Measurements from ENCODE around the gene MAST4. TPM values are rescaled to one million over a fixed set of nuclear protein-coding genes. Genes with fewer than 3 reads are reported as not detected.

The MAST4 gene
- total RNA-seq, 1 donor: 23.2 TPM

- no peak overlapping the region for H3K4me3 ChIP-seq (ENCODE audit: low read depth, low read length)
- TF ChIP-seq, protein P1, sequence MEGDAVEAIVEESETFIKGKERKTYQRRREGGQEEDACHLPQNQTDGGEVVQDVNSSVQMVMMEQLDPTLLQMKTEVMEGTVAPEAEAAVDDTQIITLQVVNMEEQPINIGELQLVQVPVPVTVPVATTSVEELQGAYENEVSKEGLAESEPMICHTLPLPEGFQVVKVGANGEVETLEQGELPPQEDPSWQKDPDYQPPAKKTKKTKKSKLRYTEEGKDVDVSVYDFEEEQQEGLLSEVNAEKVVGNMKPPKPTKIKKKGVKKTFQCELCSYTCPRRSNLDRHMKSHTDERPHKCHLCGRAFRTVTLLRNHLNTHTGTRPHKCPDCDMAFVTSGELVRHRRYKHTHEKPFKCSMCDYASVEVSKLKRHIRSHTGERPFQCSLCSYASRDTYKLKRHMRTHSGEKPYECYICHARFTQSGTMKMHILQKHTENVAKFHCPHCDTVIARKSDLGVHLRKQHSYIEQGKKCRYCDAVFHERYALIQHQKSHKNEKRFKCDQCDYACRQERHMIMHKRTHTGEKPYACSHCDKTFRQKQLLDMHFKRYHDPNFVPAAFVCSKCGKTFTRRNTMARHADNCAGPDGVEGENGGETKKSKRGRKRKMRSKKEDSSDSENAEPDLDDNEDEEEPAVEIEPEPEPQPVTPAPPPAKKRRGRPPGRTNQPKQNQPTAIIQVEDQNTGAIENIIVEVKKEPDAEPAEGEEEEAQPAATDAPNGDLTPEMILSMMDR (IDR thresholded peaks at IDR 0.05; ENCODE audit: insufficient read depth, low read length): no peak
- DNase-seq (ENCODE audit: low read depth): peak; percentile 43
These were observed 424.0 kb downstream of the MAST4 start for GRCh38 chr5:67020096-67020615.

DNA sequence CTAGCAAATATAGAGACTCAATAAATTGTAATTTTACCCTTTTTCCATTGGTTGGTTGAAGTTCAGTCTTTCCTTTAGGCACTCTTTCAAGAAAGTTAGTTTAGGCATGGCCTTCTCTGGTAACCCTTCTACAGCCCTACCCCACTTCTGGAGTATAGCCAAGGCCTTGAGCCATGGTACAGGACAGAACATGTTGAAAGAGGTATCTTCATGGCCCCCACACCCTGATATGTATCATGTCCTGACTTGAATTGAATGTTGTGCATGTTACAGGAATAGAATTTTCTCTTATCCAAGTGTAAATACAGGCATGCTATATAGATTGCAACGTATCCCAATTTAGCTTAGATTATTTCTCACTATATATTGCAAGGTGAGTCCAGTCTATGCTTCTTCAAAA lies 424.8 kb downstream of the MAST4 start:
- TF ChIP-seq, protein P1 (IDR thresholded peaks at IDR 0.05; ENCODE audit: insufficient read depth, low read length): no peak
- H3K4me3 ChIP-seq (ENCODE audit: low read depth, low read length): no peak overlapping the region
- DNase-seq (ENCODE audit: low read depth): no peak

- TF ChIP-seq, protein P1 (IDR thresholded peaks at IDR 0.05; ENCODE audit: insufficient read depth, low read length): no peak
- no peak for DNase-seq (ENCODE audit: low read depth)
- no peak overlapping the region for H3K4me3 ChIP-seq (ENCODE audit: low read depth, low read length)
These were observed 425.3 kb downstream of the MAST4 start for GRCh38 chr5:67021521-67021920.

GRCh38 chr5:67021962-67022361 lies 425.8 kb downstream of the MAST4 start:
- no peak overlapping the region for H3K4me3 ChIP-seq (ENCODE audit: low read depth, low read length)
- DNase-seq (ENCODE audit: low read depth): peak; percentile 71
- TF ChIP-seq, protein P1 (IDR thresholded peaks at IDR 0.05; ENCODE audit: insufficient read depth, low read length): no peak

GRCh38 chr5:67025457-67025856 lies 429.3 kb downstream of the MAST4 start:
- no peak overlapping the region for H3K4me3 ChIP-seq (ENCODE audit: low read depth, low read length)
- TF ChIP-seq, protein P1 (IDR thresholded peaks at IDR 0.05; ENCODE audit: insufficient read depth, low read length): no peak
- DNase-seq (ENCODE audit: low read depth): no peak

DNA sequence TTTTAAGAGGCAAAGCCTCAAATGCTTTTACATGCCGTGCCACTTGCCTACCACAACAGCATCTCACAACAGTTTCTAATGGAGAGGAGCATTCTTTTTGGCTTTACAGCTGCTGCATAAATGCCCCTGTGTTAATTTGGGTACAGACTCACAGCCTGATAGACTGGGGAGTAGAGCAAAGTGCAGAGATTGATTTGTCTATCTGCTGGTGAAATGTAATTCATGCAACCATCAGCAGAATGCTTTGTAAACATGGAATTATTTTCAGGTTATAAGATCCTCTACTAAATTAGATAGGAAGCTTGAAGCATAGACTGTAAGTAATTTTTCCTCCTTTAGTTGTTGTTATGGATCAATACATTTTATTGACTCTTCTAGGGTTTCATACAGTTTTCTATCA lies 430.1 kb downstream of the MAST4 start:
- H3K4me3 ChIP-seq (ENCODE audit: low read depth, low read length): no peak overlapping the region
- TF ChIP-seq, protein P1 (IDR thresholded peaks at IDR 0.05; ENCODE audit: insufficient read depth, low read length): no peak
- no peak for DNase-seq (ENCODE audit: low read depth)

DNA sequence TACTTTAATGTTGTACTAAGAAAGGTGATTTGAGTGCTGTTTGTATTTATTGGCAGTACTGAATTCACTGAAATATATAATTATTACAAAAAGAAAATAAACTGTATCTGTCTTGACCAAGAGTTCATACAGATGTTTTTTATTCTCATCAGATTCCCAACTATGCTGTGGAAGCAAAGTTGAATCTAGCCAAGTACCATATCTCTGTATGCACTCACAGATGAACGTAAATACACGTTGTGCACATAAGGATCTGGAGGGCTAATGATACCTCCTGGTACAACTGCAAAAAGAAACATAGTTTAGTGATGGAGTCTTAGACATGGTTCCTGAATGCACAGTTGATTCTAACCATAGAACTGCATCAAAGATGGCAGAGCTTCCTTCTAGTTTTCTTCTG lies 431.0 kb downstream of the MAST4 start:
- TF ChIP-seq, protein P1 (IDR thresholded peaks at IDR 0.05; ENCODE audit: insufficient read depth, low read length): no peak
- no peak for DNase-seq (ENCODE audit: low read depth)
- no peak overlapping the region for H3K4me3 ChIP-seq (ENCODE audit: low read depth, low read length)

Measured in fibroblast of the aortic adventitia (primary cell).